ENCODE data around the gene SUMO3. TPM values are rescaled to one million over a fixed set of nuclear protein-coding genes. Genes with fewer than 3 reads are reported as not detected.

Gene SUMO3
- total and polyA plus RNA-seq, 2 of the 8 experiments (the other 6 are each of a cell fraction or from before 2014, with no cell fraction given): 96.8 to 101 TPM

Other genes with a start within 250 kb of the SUMO3 start
- not detected in 2 replicates for gene KRTAP10-4, start 244.3 kb downstream of the SUMO3 start, total RNA-seq (2021; fragmentation: NEBNext Ultra II Directional; extraction: Animal tissue kit (Norgen Biotek cat#: 25700))
- gene KRTAP10-4, start 244.3 kb downstream of the SUMO3 start, polyA plus RNA-seq (2011; rRNA removed): not detected in 2 replicates
- gene KRTAP10-5, start 237.5 kb downstream of the SUMO3 start, total RNA-seq (2021; fragmentation: NEBNext Ultra II Directional; extraction: Animal tissue kit (Norgen Biotek cat#: 25700)): not detected in 2 replicates
- 0.08 and 0.09 TPM in 2 replicates for gene KRTAP10-5, start 237.5 kb downstream of the SUMO3 start, polyA plus RNA-seq (2011; rRNA removed)
- gene KRTAP10-6, start 225.6 kb downstream of the SUMO3 start, total RNA-seq (2021; fragmentation: NEBNext Ultra II Directional; extraction: Animal tissue kit (Norgen Biotek cat#: 25700)): not detected in 2 replicates
- 0.12 and 0.33 TPM in 2 replicates for gene KRTAP10-6, start 225.6 kb downstream of the SUMO3 start, polyA plus RNA-seq (2011; rRNA removed)
- gene KRTAP10-7, start 217.5 kb downstream of the SUMO3 start, total RNA-seq (2021; fragmentation: NEBNext Ultra II Directional; extraction: Animal tissue kit (Norgen Biotek cat#: 25700)): not detected in 2 replicates
- gene KRTAP10-7, start 217.5 kb downstream of the SUMO3 start, polyA plus RNA-seq (2011; rRNA removed): not detected in 2 replicates
- gene KRTAP10-8, start 206.0 kb downstream of the SUMO3 start, total RNA-seq (2021; fragmentation: NEBNext Ultra II Directional; extraction: Animal tissue kit (Norgen Biotek cat#: 25700)): not detected in 2 replicates
- gene KRTAP10-8, start 206.0 kb downstream of the SUMO3 start, polyA plus RNA-seq (2011; rRNA removed): not detected in 2 replicates
- not detected in 2 replicates for gene KRTAP10-9, start 191.0 kb downstream of the SUMO3 start, total RNA-seq (2021; fragmentation: NEBNext Ultra II Directional; extraction: Animal tissue kit (Norgen Biotek cat#: 25700))
- not detected in 2 replicates for gene KRTAP10-9, start 191.0 kb downstream of the SUMO3 start, polyA plus RNA-seq (2011; rRNA removed)
- not detected in 2 replicates for gene KRTAP10-10, start 180.7 kb downstream of the SUMO3 start, total RNA-seq (2021; fragmentation: NEBNext Ultra II Directional; extraction: Animal tissue kit (Norgen Biotek cat#: 25700))
- not detected in 2 replicates for gene KRTAP10-10, start 180.7 kb downstream of the SUMO3 start, polyA plus RNA-seq (2011; rRNA removed)
- gene KRTAP10-11, start 171.6 kb downstream of the SUMO3 start, total RNA-seq (2021; fragmentation: NEBNext Ultra II Directional; extraction: Animal tissue kit (Norgen Biotek cat#: 25700)): not detected in 2 replicates
- not detected in 2 replicates for gene KRTAP10-11, start 171.6 kb downstream of the SUMO3 start, polyA plus RNA-seq (2011; rRNA removed)
- not detected in 2 replicates for gene KRTAP12-4, start 163.4 kb downstream of the SUMO3 start, total RNA-seq (2021; fragmentation: NEBNext Ultra II Directional; extraction: Animal tissue kit (Norgen Biotek cat#: 25700))
- gene KRTAP12-4, start 163.4 kb downstream of the SUMO3 start, polyA plus RNA-seq (2011; rRNA removed): 0.75 TPM in 1 of 2 replicates, not detected in the other
- not detected in 2 replicates for gene KRTAP12-3, start 160.1 kb downstream of the SUMO3 start, total RNA-seq (2021; fragmentation: NEBNext Ultra II Directional; extraction: Animal tissue kit (Norgen Biotek cat#: 25700))
- gene KRTAP12-3, start 160.1 kb downstream of the SUMO3 start, polyA plus RNA-seq (2011; rRNA removed): not detected in 2 replicates
- not detected in 2 replicates for gene KRTAP12-2, start 151.1 kb downstream of the SUMO3 start, total RNA-seq (2021; fragmentation: NEBNext Ultra II Directional; extraction: Animal tissue kit (Norgen Biotek cat#: 25700))
- 0.46 and 0.50 TPM in 2 replicates for gene KRTAP12-2, start 151.1 kb downstream of the SUMO3 start, polyA plus RNA-seq (2011; rRNA removed)
- gene KRTAP12-1, start 135.9 kb downstream of the SUMO3 start, total RNA-seq (2021; fragmentation: NEBNext Ultra II Directional; extraction: Animal tissue kit (Norgen Biotek cat#: 25700)): 0.73 TPM in 1 of 2 replicates, not detected in the other
- gene KRTAP12-1, start 135.9 kb downstream of the SUMO3 start, polyA plus RNA-seq (2011; rRNA removed): 0.17 and 0.50 TPM in 2 replicates
- gene KRTAP10-12, start 120.9 kb downstream of the SUMO3 start, total RNA-seq (2021; fragmentation: NEBNext Ultra II Directional; extraction: Animal tissue kit (Norgen Biotek cat#: 25700)): not detected in 2 replicates
- not detected in 2 replicates for gene KRTAP10-12, start 120.9 kb downstream of the SUMO3 start, polyA plus RNA-seq (2011; rRNA removed)
- gene TSPEAR, start 106.5 kb downstream of the SUMO3 start, total RNA-seq (2021; fragmentation: NEBNext Ultra II Directional; extraction: Animal tissue kit (Norgen Biotek cat#: 25700)): 0.58 and 1.1 TPM in 2 replicates
- gene TSPEAR, start 106.5 kb downstream of the SUMO3 start, polyA plus RNA-seq (2011; rRNA removed): 0.89 and 1.5 TPM in 2 replicates
- gene UBE2G2, start 16.2 kb downstream of the SUMO3 start, total RNA-seq (2021; fragmentation: NEBNext Ultra II Directional; extraction: Animal tissue kit (Norgen Biotek cat#: 25700)): 93.0 and 101 TPM in 2 replicates
- 96.3 and 145 TPM in 2 replicates for gene UBE2G2, start 16.2 kb downstream of the SUMO3 start, polyA plus RNA-seq (2011; rRNA removed)
- 124 and 130 TPM in 2 replicates for gene PTTG1IP, start 55.6 kb upstream of the SUMO3 start, total RNA-seq (2021; fragmentation: NEBNext Ultra II Directional; extraction: Animal tissue kit (Norgen Biotek cat#: 25700))
- gene PTTG1IP, start 55.6 kb upstream of the SUMO3 start, polyA plus RNA-seq (2011; rRNA removed): 88.9 and 90.8 TPM in 2 replicates
- 0.24 and 0.36 TPM in 2 replicates for gene ITGB2, start 102.8 kb upstream of the SUMO3 start, total RNA-seq (2021; fragmentation: NEBNext Ultra II Directional; extraction: Animal tissue kit (Norgen Biotek cat#: 25700))
- gene ITGB2, start 102.8 kb upstream of the SUMO3 start, polyA plus RNA-seq (2011; rRNA removed): 0.63 and 0.89 TPM in 2 replicates
- 57.3 and 64.1 TPM in 2 replicates for gene SLX9, start 122.0 kb upstream of the SUMO3 start, total RNA-seq (2021; fragmentation: NEBNext Ultra II Directional; extraction: Animal tissue kit (Norgen Biotek cat#: 25700))
- gene SLX9, start 122.0 kb upstream of the SUMO3 start, polyA plus RNA-seq (2011; rRNA removed): 17.7 and 34.6 TPM in 2 replicates